Trophoblast cell (in vitro differentiated cells and primary cell): ENCODE data around the gene KRTAP1-5.
"Not testable (repeated sequence)": the region's sequence is repeated elsewhere in the genome, so short reads cannot be mapped to it uniquely, and the experiment has no call there.

Experiments
- DNase-seq, 2 donors: peaks; one replicate each; pipeline ENCODE4 v3.0.0-alpha.2; 2016
- H2AFZ ChIP-seq: 2 replicates; pipeline ENCODE4 v1.6.1; 2013; ENCODE audit warnings: low read length, moderate library complexity, mild to moderate bottlenecking; ENCODE audit not compliant: insufficient read depth, poor library complexity
- H2AK5ac ChIP-seq: 2 replicates; pipeline ENCODE4 v1.6.1; 2013; ENCODE audit warnings: mild to moderate bottlenecking, low read length
- H2BK120ac ChIP-seq: 2 replicates; pipeline ENCODE4 v1.6.1; 2013; ENCODE audit warnings: low read length, mild to moderate bottlenecking, moderate library complexity; ENCODE audit not compliant: insufficient read depth, poor library complexity
- H2BK12ac ChIP-seq: 2 replicates; pipeline ENCODE4 v1.6.1; 2013; ENCODE audit warnings: mild to moderate bottlenecking, low read length, moderate library complexity
- H2BK5ac ChIP-seq: 2 replicates; pipeline ENCODE4 v1.6.1; 2013; ENCODE audit warnings: low read length, low read depth, moderate library complexity, mild to moderate bottlenecking; ENCODE audit not compliant: poor library complexity
- H3K14ac ChIP-seq: 2 replicates; pipeline ENCODE4 v1.6.1; 2013; ENCODE audit warnings: mild to moderate bottlenecking, low read length
- H3K18ac ChIP-seq: 2 replicates; pipeline ENCODE4 v1.6.1; 2013; ENCODE audit warnings: mild to moderate bottlenecking, low read length
- H3K23ac ChIP-seq: 2 replicates; pipeline ENCODE4 v1.6.1; 2013; ENCODE audit warnings: low read length
- H3K27ac ChIP-seq: 2 replicates; pipeline ENCODE4 v1.5.1; 2013; ENCODE audit warnings: low read depth, mild to moderate bottlenecking, inconsistent platforms, low read length, moderate library complexity
- H3K27me3 ChIP-seq: 2 replicates; pipeline ENCODE4 v1.6.1; 2013; ENCODE audit warnings: inconsistent platforms, mild to moderate bottlenecking, low read length, moderate library complexity; ENCODE audit not compliant: insufficient read depth
- H3K36me3 ChIP-seq, 2 experiments: 1 replicate in 1 of 2; 2 replicates in 1 of 2; pipeline ENCODE4 v1.6.1; 2013; ENCODE audit warnings: low read length in 2 of 2, mild to moderate bottlenecking in 2 of 2, moderate library complexity in 1 of 2; ENCODE audit not compliant: insufficient read depth in 2 of 2, control insufficient read depth in 1 of 2
- H3K4ac ChIP-seq: 2 replicates; pipeline ENCODE4 v1.6.1; 2013; ENCODE audit warnings: low read depth, mild to moderate bottlenecking, low read length, moderate library complexity
- H3K4me1 ChIP-seq, 2 experiments: 1 replicate in 1 of 2; 2 replicates in 1 of 2; pipeline ENCODE4 v1.6.1; 2013; ENCODE audit warnings: low read length in 2 of 2, mild to moderate bottlenecking in 2 of 2, moderate library complexity in 1 of 2; ENCODE audit not compliant: insufficient read depth in 2 of 2, control insufficient read depth in 1 of 2
- H3K4me2 ChIP-seq: 2 replicates; pipeline ENCODE4 v1.6.1; 2013; ENCODE audit warnings: inconsistent platforms, mild to moderate bottlenecking, low read length, moderate library complexity
- H3K4me3 ChIP-seq: 2 replicates; pipeline ENCODE4 v1.5.1; 2013; ENCODE audit warnings: mild to moderate bottlenecking, low read depth, low read length, inconsistent platforms
- H3K79me1 ChIP-seq: one replicate; pipeline ENCODE4 v1.6.1; 2013; ENCODE audit warnings: low read length
- H3K79me2 ChIP-seq: 2 replicates; pipeline ENCODE4 v1.6.1; 2013; ENCODE audit warnings: low read length, mild to moderate bottlenecking; ENCODE audit not compliant: control insufficient read depth, insufficient read depth, poor library complexity
- H3K9ac ChIP-seq: 2 replicates; pipeline ENCODE4 v1.6.1; 2013; ENCODE audit warnings: mild to moderate bottlenecking, low read length
- H3K9me3 ChIP-seq: 2 replicates; pipeline ENCODE4 v1.6.1; 2013; ENCODE audit warnings: low read depth, mild to moderate bottlenecking, control low read depth, inconsistent platforms, low read length; ENCODE audit not compliant: insufficient read depth
- H4K12ac ChIP-seq: 2 replicates; pipeline ENCODE4 v1.6.1; 2013; ENCODE audit warnings: low read depth, mild to moderate bottlenecking, low read length, moderate library complexity
- H4K8ac ChIP-seq: 2 replicates; pipeline ENCODE4 v1.6.1; 2013; ENCODE audit warnings: low read depth, mild to moderate bottlenecking, low read length, moderate library complexity
- H4K91ac ChIP-seq: one replicate; pipeline ENCODE4 v1.6.1; 2013; ENCODE audit warnings: low read depth, mild to moderate bottlenecking, low read length, moderate library complexity
- WGBS: extraction: QIAGEN DNeasy Blood & Tissue Kit; methylation state at CpG from one replicate; pipeline ENCODE4 v1.1.7; 2013; ENCODE audit warnings: missing lambda C conversion rate; ENCODE audit not compliant: insufficient read length, insufficient coverage; ENCODE audit errors: extremely low coverage; 5-methylcytosine and 5-hydroxymethylcytosine counted together

Gene KRTAP1-5

GRCh38 chr17:40999563-40999962 is 27.4 kb downstream of the KRTAP1-5 start, which contains the start of gene KRTAP3-2:
Gene KRTAP3-2 (minus strand): TSS chr17:40999906. CDS start chr17:40999853, 53 bp downstream.
- not testable (repeated sequence) for H3K27me3 ChIP-seq

GRCh38 chr17:40997361-40997760 is 29.6 kb downstream of the KRTAP1-5 start:
- H2BK120ac ChIP-seq, result no peak overlapping the region
- H3K27ac ChIP-seq, result no peak overlapping the region
- H2AK5ac ChIP-seq, result no peak overlapping the region
- no peaks in the 10 kb centered on the region for H3K27me3 ChIP-seq
- H3K79me1 ChIP-seq, result no peaks in the 10 kb centered on the region
- no peak overlapping the region for H3K23ac ChIP-seq
- no peak overlapping the region for H3K4ac ChIP-seq
- no peak overlapping the region for H2BK12ac ChIP-seq
- no peak overlapping the region for H4K91ac ChIP-seq
- no peak overlapping the region for H2AFZ ChIP-seq
- H3K4me1 ChIP-seq, result no peaks in the 10 kb centered on the region
- H3K14ac ChIP-seq, result no peak overlapping the region
- H4K12ac ChIP-seq, result no peak overlapping the region
- no peaks in the 10 kb centered on the region for H3K9me3 ChIP-seq
- no peak overlapping the region for H3K9ac ChIP-seq
- no peak overlapping the region for H4K8ac ChIP-seq
- H2BK5ac ChIP-seq, result no peak overlapping the region
- no peak overlapping the region for H3K18ac ChIP-seq
- no peak overlapping the region for H3K4me3 ChIP-seq
- H3K36me3 ChIP-seq, result no peaks in the 10 kb centered on the region
- H3K79me2 ChIP-seq, result no peaks in the 10 kb centered on the region
- no peak for DNase-seq
- WGBS, result no CpG with 5 or more reads among the region's 2 CpGs
- no peak overlapping the region for H3K4me2 ChIP-seq

More at GRCh38 chr17:40999563-40999962, 27.4 kb downstream of the KRTAP1-5 start, which contains the start of gene KRTAP3-2:
- H3K9ac ChIP-seq, H2AK5ac ChIP-seq, H3K4me2 ChIP-seq, H3K4me3 ChIP-seq, H3K4ac ChIP-seq, H3K79me1 ChIP-seq, H2AFZ ChIP-seq, H3K36me3 ChIP-seq, H3K23ac ChIP-seq, H4K91ac ChIP-seq, H4K8ac ChIP-seq, H3K79me2 ChIP-seq, DNase-seq, H2BK12ac ChIP-seq, H4K12ac ChIP-seq, H3K27ac ChIP-seq, H3K14ac ChIP-seq, H3K9me3 ChIP-seq, H3K18ac ChIP-seq, H2BK5ac ChIP-seq, H3K4me1 ChIP-seq, H2BK120ac ChIP-seq: not testable (repeated sequence)
- no CpG with 5 or more reads among the region's 6 CpGs for WGBS

- no peaks in the 10 kb centered on the region for H3K79me1 ChIP-seq
Measured at GRCh38 chr17:40996829-40997228, 30.2 kb downstream of the KRTAP1-5 start.

GRCh38 chr17:40995116-40995515 is 31.9 kb downstream of the KRTAP1-5 start:
- Histone ChIP-seq H4K8ac (no peak overlapping the region), H2BK12ac (no peak overlapping the region), H3K4me2 (no peak overlapping the region), H2AK5ac (no peak overlapping the region), H2AFZ (no peak overlapping the region), H3K14ac (no peak overlapping the region), H3K4me1 (no peaks in the 10 kb centered on the region), H3K27ac (no peak overlapping the region), H3K18ac (no peak overlapping the region), H2BK5ac (no peak overlapping the region), H3K36me3 (no peaks in the 10 kb centered on the region), H3K23ac (no peak overlapping the region), H3K4me3 (no peak overlapping the region), H3K9me3 (no peaks in the 10 kb centered on the region), H3K79me1 (no peaks in the 10 kb centered on the region), H3K4ac (no peak overlapping the region), H4K91ac (no peak overlapping the region), H2BK120ac (no peak overlapping the region), H3K27me3 (no peaks in the 10 kb centered on the region), H3K9ac (no peak overlapping the region), H4K12ac (no peak overlapping the region), H3K79me2 (no peaks in the 10 kb centered on the region)
- no CpG with 5 or more reads among the region's 1 CpG for WGBS
- DNase-seq, result no peak

More at GRCh38 chr17:40996829-40997228, 30.2 kb downstream of the KRTAP1-5 start:
- H3K4ac ChIP-seq, result no peak overlapping the region
- H3K14ac ChIP-seq, result no peak overlapping the region
- no peak for DNase-seq
- no peaks in the 10 kb centered on the region for H3K4me1 ChIP-seq
- H2AFZ ChIP-seq, result no peak overlapping the region
- H3K9ac ChIP-seq, result no peak overlapping the region
- no peak overlapping the region for H2AK5ac ChIP-seq
- no CpG with 5 or more reads among the region's 4 CpGs for WGBS
- H4K12ac ChIP-seq, result no peak overlapping the region
- H3K4me3 ChIP-seq, result no peak overlapping the region
- H2BK120ac ChIP-seq, result no peak overlapping the region
- H3K9me3 ChIP-seq, result no peaks in the 10 kb centered on the region
- H3K27ac ChIP-seq, result no peak overlapping the region
- no peak overlapping the region for H2BK5ac ChIP-seq
- H3K36me3 ChIP-seq, result no peaks in the 10 kb centered on the region
- H3K27me3 ChIP-seq, result no peaks in the 10 kb centered on the region
- no peak overlapping the region for H3K23ac ChIP-seq
- no peak overlapping the region for H4K8ac ChIP-seq
- no peak overlapping the region for H3K4me2 ChIP-seq
- no peaks in the 10 kb centered on the region for H3K79me2 ChIP-seq
- no peak overlapping the region for H2BK12ac ChIP-seq
- no peak overlapping the region for H3K18ac ChIP-seq
- no peak overlapping the region for H4K91ac ChIP-seq
